ENCODE measurements around the gene C13orf46.
"Not testable (repeated sequence)": the region's sequence is repeated elsewhere in the genome, so short reads cannot be mapped to it uniquely, and the experiment has no call there.

The C13orf46 gene

DNA sequence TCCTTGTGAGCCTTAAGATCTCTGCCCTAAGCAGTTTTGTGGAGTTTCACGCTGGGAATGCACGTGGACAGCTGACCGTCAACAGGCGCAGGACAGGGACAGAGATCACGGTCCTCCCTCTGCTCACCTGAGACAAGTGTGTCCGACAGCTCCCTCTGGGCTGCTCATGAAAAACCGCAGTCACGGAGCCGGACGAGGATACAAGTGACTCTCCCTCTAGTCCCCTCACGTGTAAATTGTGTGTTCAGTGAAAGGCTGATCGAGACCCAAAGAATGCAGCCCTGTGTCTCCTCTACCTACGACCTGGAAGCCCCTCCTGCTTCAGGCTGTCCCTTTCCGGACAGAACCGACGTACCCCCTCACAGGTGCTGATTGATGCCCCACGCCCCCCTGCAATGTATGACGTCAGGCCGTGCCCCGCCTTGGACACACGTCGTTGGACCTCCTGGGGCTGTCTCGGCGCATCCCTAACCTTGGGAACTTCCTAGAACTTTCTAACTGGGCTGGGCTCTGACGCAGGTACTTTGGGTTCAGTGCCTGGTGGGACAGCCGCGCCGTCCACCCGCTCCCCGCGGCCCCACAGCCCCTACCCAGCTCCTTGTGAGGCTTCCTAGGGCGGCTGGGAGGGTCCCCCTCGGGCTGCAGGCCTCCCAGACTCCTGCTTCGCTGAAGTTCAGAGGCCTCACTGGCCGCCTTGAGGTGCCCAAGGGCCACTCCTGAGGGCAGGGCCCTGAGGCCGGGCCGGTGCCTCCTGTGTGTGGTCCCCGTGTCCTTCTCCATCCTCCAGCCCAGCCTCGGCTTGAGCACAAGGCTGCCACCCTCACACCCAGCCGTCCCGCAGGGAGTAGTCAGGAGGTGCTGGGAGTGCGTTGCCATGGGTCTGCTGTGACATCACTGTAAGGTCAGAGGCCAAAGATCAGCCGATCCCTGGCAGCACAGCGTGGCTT, at the start of gene C13orf46:
C13orf46 (minus strand) TSS at position 859 of the 947 bp plus-strand sequence; CDS start at position 780, 79 bp downstream.
- no peak for FAIRE-seq

DNA sequence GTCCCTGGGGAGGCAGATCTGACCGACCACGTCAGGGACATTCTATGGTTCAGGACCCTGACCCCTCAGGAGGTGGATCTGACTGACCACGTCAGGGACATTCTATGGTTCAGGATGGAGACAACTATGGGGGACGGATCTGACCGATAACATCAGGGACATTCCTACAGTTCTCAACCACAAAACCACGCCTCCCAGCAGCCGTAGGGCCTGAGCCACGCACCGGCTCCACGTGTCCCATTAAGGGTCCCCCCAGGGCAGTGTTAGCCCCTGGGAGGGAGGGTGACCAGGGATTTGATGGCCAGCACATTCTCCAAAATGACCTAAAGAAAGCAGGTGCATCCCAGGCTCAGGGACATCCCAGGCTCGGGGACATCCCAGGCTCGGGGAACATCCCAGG, 49.0 kb upstream of the C13orf46 start:
- FAIRE-seq: no peak

DNA sequence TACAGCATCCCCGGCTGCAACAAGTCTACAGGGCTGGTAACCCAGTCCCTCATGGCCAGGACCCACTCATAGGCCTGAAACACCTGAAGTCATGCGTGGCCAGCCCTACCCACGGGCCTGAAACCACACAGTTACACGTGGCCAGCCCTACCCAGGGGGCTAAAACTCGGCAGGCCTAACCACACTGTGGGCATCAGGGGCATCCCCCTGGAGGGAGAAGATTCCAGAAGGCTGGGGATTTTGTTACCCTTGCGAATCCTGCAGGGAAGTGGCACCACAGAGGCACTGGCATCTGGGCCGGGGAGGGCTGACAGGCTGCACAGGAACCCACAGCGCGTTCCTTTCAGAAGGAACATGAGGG, 48.4 kb upstream of the C13orf46 start:
- no peak for FAIRE-seq

GRCh38 chr13:114021464-114022308, 47.8 kb upstream of the C13orf46 start:
- FAIRE-seq: no peak

DNA sequence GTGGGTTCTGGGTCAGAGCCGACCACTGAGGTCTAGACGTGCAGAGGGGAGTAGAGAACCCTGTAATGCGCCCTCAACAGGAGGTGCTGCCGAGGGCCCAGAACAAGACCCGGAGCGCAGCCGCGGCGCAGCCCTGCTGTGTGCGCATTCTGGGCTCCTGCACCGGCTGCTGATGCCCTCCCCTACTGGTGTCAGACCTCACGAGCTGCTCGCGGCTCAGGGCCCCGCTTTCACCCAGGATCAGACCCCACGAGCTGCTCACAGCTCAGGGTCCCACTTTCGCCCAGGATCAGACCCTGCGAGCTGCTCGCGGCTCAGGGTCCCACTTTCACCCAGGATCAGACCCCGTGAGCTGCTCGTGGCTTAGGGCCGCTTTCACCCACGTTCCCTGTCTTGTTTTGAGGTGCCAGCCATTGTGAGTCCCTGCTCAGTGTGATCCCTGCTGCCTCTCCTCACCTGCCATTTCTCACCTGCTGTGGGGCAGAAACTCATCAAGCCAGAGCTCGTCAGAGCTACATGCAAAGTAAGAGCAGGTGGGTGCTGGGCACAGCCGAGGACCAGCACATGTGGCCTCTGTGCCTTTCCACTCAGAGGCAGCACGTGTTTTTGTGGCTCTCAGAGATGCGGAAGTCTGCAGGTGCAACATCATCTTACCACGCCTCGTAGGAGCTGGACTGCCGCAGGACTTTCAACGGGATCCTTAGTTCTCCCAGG, 47.0 kb upstream of the C13orf46 start:
- FAIRE-seq: no peak

- not testable (repeated sequence) for FAIRE-seq
These were observed 46.3 kb upstream of the C13orf46 start for GRCh38 chr13:114020134-114020533.

DNA sequence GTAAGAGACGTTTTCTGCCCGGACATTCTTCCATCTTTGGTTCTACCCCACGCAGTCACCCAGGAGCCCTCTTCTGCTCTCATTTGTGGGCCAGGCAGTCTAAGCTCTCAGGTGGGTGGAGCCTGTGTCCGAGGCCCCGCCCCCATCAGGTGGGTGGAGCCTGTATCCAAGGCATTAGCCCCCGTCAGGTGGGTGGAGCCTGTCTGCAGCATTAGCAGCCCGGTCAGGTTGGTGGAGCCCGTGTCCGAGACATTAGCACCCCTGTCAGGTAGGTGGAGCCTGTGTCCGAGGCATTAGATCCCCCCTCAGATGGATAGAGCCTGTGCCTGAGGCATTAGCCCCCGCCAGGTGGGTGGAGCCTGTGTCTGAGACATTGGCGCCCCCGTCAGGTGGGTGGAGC, 45.5 kb upstream of the C13orf46 start:
- FAIRE-seq: no peak

DNA sequence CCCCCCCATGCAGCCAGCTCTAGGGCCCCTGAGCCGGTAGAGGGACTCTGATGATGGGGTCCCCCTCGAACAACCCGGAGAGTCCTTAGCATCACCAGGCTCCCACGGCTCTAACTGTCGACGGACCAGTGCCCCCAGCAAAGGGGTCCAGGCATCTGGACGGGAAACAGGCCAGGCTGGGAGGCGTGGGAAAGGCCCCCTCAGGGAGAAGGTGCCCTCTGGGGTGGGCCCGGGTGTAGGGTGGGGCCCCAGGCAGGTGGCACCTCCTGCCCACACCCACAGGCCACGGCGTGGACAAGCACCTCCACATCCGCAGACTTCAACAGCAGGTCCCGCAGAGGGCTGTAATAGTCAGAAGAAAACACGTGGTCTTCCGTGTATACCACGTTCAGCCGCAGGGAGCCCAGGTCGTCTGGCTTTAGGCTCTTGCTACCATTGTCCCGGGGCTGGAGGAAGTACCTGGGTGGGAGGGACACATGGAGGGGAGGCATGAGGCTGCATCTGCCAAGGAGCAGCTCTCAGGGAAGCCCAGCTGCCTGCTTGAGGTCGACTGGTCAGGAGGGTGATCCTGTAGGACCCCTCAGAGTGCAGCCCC, 44.7 kb upstream of the C13orf46 start:
- no peak for FAIRE-seq

DNA sequence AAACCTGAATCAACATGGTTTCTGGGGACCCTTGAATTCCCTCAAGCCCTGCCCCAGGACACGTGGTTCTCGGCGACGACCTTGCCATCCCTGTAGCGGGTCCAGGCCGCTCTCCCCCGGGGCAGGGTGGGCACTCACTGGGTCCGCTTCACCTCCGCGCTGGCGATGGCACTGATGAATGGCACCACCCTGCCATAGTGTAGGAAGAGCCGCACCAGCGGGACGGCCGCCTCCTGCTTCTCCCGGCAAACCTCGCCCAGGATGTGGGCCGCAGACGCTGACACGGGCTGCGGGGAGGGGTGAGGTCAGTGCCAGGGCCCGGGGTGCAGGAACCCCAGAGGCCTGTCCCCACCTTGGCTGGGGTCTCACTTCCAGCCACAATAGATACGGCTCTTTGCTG, 44.1 kb upstream of the C13orf46 start:
- FAIRE-seq: no peak

- FAIRE-seq: no peak
These were observed 43.3 kb upstream of the C13orf46 start for GRCh38 chr13:114017028-114017630.

- FAIRE-seq: no peak
These were observed 42.6 kb upstream of the C13orf46 start for GRCh38 chr13:114016321-114017027.

- no peak for FAIRE-seq
These were observed 42.1 kb upstream of the C13orf46 start for GRCh38 chr13:114015969-114016295.

- FAIRE-seq: no peak
These were observed 41.5 kb upstream of the C13orf46 start for GRCh38 chr13:114015111-114015968.

DNA sequence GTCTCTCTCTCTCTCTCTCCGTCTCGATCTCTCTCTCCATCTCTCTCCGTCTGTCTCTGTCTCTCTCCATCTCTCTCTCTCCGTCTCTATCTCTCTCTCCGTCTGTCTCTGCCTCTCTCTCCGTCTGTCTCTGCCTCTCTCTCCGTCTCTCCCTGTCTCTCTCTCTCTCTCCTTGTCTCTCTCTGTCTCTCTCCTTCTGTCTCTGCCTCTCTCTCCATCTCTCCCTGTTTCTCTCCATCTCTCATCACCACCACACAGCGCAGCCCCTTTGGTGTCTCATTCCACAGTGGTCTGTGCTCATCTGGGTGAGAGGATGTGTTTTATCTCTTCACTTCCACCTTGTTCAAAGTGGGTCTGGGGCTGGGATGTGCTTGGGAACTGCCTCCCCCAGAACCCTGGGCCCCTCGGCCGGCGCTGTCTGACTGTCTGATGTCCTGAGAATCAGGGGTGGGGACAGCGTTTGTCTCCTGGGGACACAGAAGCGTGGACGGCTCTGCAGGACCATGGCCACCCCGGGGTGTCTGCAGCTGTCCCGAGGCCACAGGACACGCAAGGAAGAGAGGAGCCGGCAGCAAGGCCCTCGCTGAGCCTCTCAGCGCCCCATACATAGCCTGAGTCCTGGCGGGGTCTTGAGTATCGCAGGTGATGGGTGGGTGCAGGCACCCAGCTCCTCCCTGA, 40.2 kb upstream of the C13orf46 start:
- no peak for FAIRE-seq

GRCh38 chr13:114013336-114013735, 39.5 kb upstream of the C13orf46 start:
- no peak for FAIRE-seq

DNA sequence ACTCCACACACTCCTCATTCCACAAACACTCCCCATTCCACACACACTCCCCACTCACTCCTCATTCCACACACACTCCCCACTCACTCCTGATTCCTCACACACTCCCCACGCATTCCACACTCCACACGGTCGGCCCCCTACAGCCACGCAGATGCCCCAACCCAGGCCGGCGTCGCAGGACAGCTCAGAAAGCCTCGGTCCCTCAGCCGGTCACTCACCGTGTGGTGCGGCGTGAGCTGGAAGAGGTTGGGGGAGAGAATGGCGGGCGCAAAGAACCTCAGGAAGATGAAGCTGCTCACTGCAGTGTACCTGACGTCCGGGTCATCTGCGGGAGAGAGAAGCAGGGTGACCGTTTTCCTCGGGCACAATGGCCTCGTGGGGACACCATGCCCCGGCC, 39.0 kb upstream of the C13orf46 start:
- FAIRE-seq: no peak

- FAIRE-seq: no peak
These were observed 38.3 kb upstream of the C13orf46 start for GRCh38 chr13:114012141-114012540.

- FAIRE-seq: no peak
These were observed 37.4 kb upstream of the C13orf46 start for GRCh38 chr13:114011226-114011625.

DNA sequence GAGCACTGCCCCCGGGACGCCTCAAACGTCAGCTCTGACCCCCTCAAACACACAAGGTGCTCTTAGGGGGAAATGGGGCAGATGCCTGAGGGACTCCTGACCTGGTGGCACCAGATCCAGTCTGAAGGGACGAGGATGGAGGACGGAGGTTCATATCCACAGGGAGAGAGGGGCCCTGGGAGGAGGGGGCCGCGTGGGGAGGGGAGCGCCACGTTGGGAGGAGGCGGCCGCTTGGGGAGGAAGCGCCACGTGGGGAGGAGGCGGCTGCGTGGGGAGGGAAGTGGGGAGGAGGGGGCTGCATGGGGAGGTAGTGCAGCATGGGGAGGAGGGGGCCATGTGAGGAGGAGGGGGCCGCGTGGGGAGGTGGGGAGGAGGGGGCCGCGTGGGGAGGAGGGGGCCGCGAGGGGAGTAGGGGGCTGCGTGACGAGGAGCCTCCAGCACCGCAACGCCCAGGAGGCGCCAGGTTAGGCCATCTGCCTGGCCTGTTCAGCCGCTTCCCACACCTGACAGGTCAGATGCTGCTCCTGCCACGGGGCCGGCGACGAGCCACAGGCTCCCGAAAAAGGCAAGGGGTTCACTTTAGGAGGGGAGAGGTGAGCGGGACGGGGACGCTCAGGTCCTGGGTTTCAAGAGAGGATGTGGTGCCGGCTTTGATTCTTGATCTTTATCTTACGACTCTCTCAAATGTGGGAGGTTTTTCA, 36.7 kb upstream of the C13orf46 start:
- FAIRE-seq: no peak

All from A204.1 (cell line).